Tibial nerve (tissue), 3 donors: ENCODE results near the gene NTN5.
"Not testable (repeated sequence)": the region's sequence is repeated elsewhere in the genome, so short reads cannot be mapped to it uniquely, and the experiment has no call there.

Experiments used
- CTCF ChIP-seq, 5 experiments: fragments of 200-600 bp in 3 of 5; fragments of 450-650 bp in 2 of 5; sonication (generic) in 3 of 5; IDR thresholded peaks; one replicate each; pipeline ENCODE4 v1.5.1; 2016 to 2019; ENCODE audit warnings: antibody characterized with exemption in 5 of 5, mild to moderate bottlenecking in 3 of 5, moderate library complexity in 2 of 5
- POLR2A ChIP-seq, 2 donors: fragments of 450-650 bp; IDR thresholded peaks; one replicate each; pipeline ENCODE4 v1.6.1; 2017; ENCODE audit warnings: antibody characterized with exemption in 2 of 2, mild to moderate bottlenecking in 2 of 2, moderate library complexity in 2 of 2

- not testable (repeated sequence) for TF ChIP-seq CTCF, POLR2A (IDR thresholded peaks at IDR 0.05)
Observed at GRCh38 chr19:48632286-48632685, 40.5 kb downstream of the NTN5 start.
